Progenitor cell of endocrine pancreas (in vitro differentiated cells): ENCODE measurements around the gene ZNF497. TPM values are rescaled to one million over a fixed set of nuclear protein-coding genes. Genes with fewer than 3 reads are reported as not detected.

ENCODE experiments used
- DNase-seq: peaks from one replicate; pipeline ENCODE4 v3.0.0; 2021; ENCODE audit warnings: low spot score; ENCODE audit not compliant: unreplicated experiment
- H3K27ac Mint-ChIP-seq: 2 replicates; pipeline ENCODE4 v1.8.0; 2021; ENCODE audit warnings: mild to moderate bottlenecking, moderate library complexity, mixed read lengths
- H3K27me3 Mint-ChIP-seq: 2 replicates; pipeline ENCODE4 v1.8.0; 2021; ENCODE audit warnings: mixed read lengths
- H3K36me3 Mint-ChIP-seq: 2 replicates; pipeline ENCODE4 v1.8.0; 2022; ENCODE audit warnings: mixed read lengths; ENCODE audit not compliant: insufficient read depth
- H3K4me1 Mint-ChIP-seq: 2 replicates; pipeline ENCODE4 v1.8.0; 2021; ENCODE audit warnings: low read depth, mixed read lengths
- H3K4me3 Mint-ChIP-seq: 2 replicates; pipeline ENCODE4 v1.8.0; 2021; ENCODE audit warnings: low read depth, mild to moderate bottlenecking, moderate library complexity, mixed read lengths
- H3K9me3 Mint-ChIP-seq: 2 replicates; pipeline ENCODE4 v1.8.0; 2021; ENCODE audit warnings: low read depth, mixed read lengths
- CTCF ChIP-seq: fragments of 200-600 bp; sonication (generic); IDR thresholded peaks from one replicate; pipeline ENCODE4 v1.5.0; 2021; ENCODE audit warnings: antibody characterized with exemption, mild to moderate bottlenecking; ENCODE audit not compliant: unreplicated experiment
- microRNA-seq: library from miRNA; unstranded; fragments of <30 nt; microRNA quantifications from one replicate; pipeline ENCODE4 v1.1.0, GENCODE V29; 2020; ENCODE audit warnings: borderline number of aligned reads; ENCODE audit not compliant: unreplicated experiment
- total RNA-seq: library from RNA; stranded (reverse); gene quantifications from 2 replicates; pipeline ENCODE4 v1.2.1, GENCODE V29; 2021

Gene ZNF497
- total RNA-seq, 1 donor from 2014 or later: 13.4 TPM

- Mint-ChIP-seq H3K27me3 (no peaks in the 10 kb centered on the region), H3K4me1 (peaks cover 26% of the 10 kb centered on the region), H3K27ac (peak overlapping the region; percentile 97), H3K4me3 (peak overlapping the region; percentile 100), H3K9me3 (no peaks in the 10 kb centered on the region), H3K36me3 (peaks cover 25% of the 10 kb centered on the region)
- no peak for DNase-seq
- no peak for TF ChIP-seq CTCF
These were observed 56.6 kb downstream of the ZNF497 start for GRCh38 chr19:58305932-58306323.

- H3K27me3 Mint-ChIP-seq: no peaks in the 10 kb centered on the region
- DNase-seq: peak; percentile 78
- peak within 1 kb of the TSS; percentile 100 for H3K4me3 Mint-ChIP-seq
- H3K36me3 Mint-ChIP-seq: peaks cover 27% of the 10 kb centered on the region
- no peak for TF ChIP-seq CTCF
- H3K27ac Mint-ChIP-seq: peak within 1 kb of the TSS; percentile 97
- H3K4me1 Mint-ChIP-seq: peaks cover 26% of the 10 kb centered on the region
- H3K9me3 Mint-ChIP-seq: no peaks in the 10 kb centered on the region
These were observed 57.3 kb downstream of the ZNF497 start, which contains the start of gene ERVK3-1 for GRCh38 chr19:58305065-58305931. ERVK3-1 (plus strand) TSS chr19:58305377; CDS start chr19:58312169, 6,792 bp downstream.

GRCh38 chr19:58304748-58305064 lies 57.8 kb downstream of the ZNF497 start:
- Mint-ChIP-seq H3K9me3 (no peaks in the 10 kb centered on the region), H3K27ac (peak overlapping the region; percentile 97), H3K4me1 (peaks cover 24% of the 10 kb centered on the region), H3K27me3 (no peaks in the 10 kb centered on the region), H3K4me3 (peak overlapping the region; percentile 100), H3K36me3 (peaks cover 26% of the 10 kb centered on the region)
- TF ChIP-seq CTCF: no peak
- DNase-seq: no peak

Small RNAs within 50 kb of the gene (microRNA-seq; reads per million reads assigned to microRNA genes)
- gene MIR4754 (not detected), gene MIR6806 (not detected)

Other genes with a start within 250 kb of the ZNF497 start
- gene ZNF329, start 212.0 kb downstream of the ZNF497 start, total RNA-seq: 15.3 and 17.0 TPM in 2 replicates
- 26.1 and 29.0 TPM in 2 replicates for gene ZNF274, start 179.7 kb downstream of the ZNF497 start, total RNA-seq
- gene ZNF544, start 133.8 kb downstream of the ZNF497 start, total RNA-seq: 61.0 and 70.5 TPM in 2 replicates
- gene ZNF8, start 83.8 kb downstream of the ZNF497 start, total RNA-seq: 18.1 and 18.2 TPM in 2 replicates
- gene ERVK3-1, start 57.4 kb downstream of the ZNF497 start, total RNA-seq: 41.3 and 46.2 TPM in 2 replicates
- gene ZSCAN22, start 35.8 kb downstream of the ZNF497 start, total RNA-seq: 4.6 TPM in 2 replicates
- gene A1BG, start 9.3 kb downstream of the ZNF497 start, total RNA-seq: 3.9 and 4.6 TPM in 2 replicates
- gene ZNF837, start 18.3 kb upstream of the ZNF497 start, total RNA-seq: 5.4 and 6.1 TPM in 2 replicates
- 1,006 and 1,040 TPM in 2 replicates for gene RPS5, start 24.5 kb upstream of the ZNF497 start, total RNA-seq
- 0.42 TPM in 1 of 2 replicates, not detected in the other for gene RNF225, start 32.9 kb upstream of the ZNF497 start, total RNA-seq
- gene ZNF584, start 45.9 kb upstream of the ZNF497 start, total RNA-seq: 16.7 and 18.2 TPM in 2 replicates
- gene ZNF132, start 77.4 kb upstream of the ZNF497 start, total RNA-seq: 3.5 TPM in 2 replicates
- gene ZNF324B, start 88.9 kb upstream of the ZNF497 start, total RNA-seq: 10.1 and 11.2 TPM in 2 replicates
- gene ZNF324, start 104.3 kb upstream of the ZNF497 start, total RNA-seq: 12.9 and 14.7 TPM in 2 replicates
- gene ZNF446, start 113.6 kb upstream of the ZNF497 start, total RNA-seq: 17.7 and 19.4 TPM in 2 replicates
- gene SLC27A5, start 149.2 kb upstream of the ZNF497 start, total RNA-seq: 9.4 and 9.9 TPM in 2 replicates
- gene ZBTB45, start 157.1 kb upstream of the ZNF497 start, total RNA-seq: 22.3 and 22.7 TPM in 2 replicates
- gene TRIM28, start 181.3 kb upstream of the ZNF497 start, total RNA-seq: 699 and 731 TPM in 2 replicates
- 72.2 and 81.5 TPM in 2 replicates for gene CHMP2A, start 192.4 kb upstream of the ZNF497 start, total RNA-seq
- 73.0 and 80.4 TPM in 2 replicates for gene UBE2M, start 195.9 kb upstream of the ZNF497 start, total RNA-seq
- gene MZF1, start 210.6 kb upstream of the ZNF497 start, total RNA-seq: 70.9 and 71.3 TPM in 2 replicates